HTR-8/SVneo (cell line): ENCODE results near the gene RAB11FIP4.
A peak's percentile ranks its signal among the peaks of the same experiment; 100 is the strongest.
"Not testable (repeated sequence)": the region's sequence is repeated elsewhere in the genome, so short reads cannot be mapped to it uniquely, and the experiment has no call there.

Source experiments
- DNase-seq: peaks from one replicate; pipeline ENCODE4 v3.0.0; 2011; ENCODE audit warnings: low spot score, mixed read lengths; ENCODE audit not compliant: insufficient read length
- FAIRE-seq: peaks from 2 replicates; lab custom pipeline; 2011; peaks lifted over from hg19 to GRCh38; lab: Jason Lieb, UNC

RAB11FIP4 gene, protein sequence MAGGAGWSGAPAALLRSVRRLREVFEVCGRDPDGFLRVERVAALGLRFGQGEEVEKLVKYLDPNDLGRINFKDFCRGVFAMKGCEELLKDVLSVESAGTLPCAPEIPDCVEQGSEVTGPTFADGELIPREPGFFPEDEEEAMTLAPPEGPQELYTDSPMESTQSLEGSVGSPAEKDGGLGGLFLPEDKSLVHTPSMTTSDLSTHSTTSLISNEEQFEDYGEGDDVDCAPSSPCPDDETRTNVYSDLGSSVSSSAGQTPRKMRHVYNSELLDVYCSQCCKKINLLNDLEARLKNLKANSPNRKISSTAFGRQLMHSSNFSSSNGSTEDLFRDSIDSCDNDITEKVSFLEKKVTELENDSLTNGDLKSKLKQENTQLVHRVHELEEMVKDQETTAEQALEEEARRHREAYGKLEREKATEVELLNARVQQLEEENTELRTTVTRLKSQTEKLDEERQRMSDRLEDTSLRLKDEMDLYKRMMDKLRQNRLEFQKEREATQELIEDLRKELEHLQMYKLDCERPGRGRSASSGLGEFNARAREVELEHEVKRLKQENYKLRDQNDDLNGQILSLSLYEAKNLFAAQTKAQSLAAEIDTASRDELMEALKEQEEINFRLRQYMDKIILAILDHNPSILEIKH

DNA sequence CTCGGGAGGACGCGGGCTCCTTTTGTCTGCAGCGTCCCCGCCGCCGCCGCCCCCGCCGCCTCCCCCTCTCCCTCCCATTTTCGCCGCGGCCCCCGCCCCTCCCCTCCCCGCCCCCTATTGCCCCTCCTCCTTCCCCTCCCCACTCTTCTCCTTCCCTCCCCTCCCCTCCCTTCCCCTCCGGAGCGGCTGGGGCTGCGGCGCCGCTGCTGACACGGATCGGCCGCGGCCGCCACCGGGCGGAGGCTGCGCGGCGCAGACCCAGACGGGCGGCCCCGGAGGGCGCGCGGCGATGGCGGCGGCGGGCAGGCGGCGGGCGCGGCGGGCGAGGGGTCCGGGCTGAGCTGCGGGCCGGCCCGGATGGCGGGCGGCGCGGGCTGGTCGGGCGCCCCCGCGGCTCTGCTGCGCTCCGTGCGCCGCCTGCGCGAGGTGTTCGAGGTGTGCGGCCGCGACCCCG, at the start of gene RAB11FIP4:
Gene RAB11FIP4 (plus strand): TSS at position 180 of the 454 bp plus-strand sequence. CDS start 178 bp downstream, at position 358.
- FAIRE-seq (peak; percentile 13), DNase-seq (peak; percentile 57)

DNA sequence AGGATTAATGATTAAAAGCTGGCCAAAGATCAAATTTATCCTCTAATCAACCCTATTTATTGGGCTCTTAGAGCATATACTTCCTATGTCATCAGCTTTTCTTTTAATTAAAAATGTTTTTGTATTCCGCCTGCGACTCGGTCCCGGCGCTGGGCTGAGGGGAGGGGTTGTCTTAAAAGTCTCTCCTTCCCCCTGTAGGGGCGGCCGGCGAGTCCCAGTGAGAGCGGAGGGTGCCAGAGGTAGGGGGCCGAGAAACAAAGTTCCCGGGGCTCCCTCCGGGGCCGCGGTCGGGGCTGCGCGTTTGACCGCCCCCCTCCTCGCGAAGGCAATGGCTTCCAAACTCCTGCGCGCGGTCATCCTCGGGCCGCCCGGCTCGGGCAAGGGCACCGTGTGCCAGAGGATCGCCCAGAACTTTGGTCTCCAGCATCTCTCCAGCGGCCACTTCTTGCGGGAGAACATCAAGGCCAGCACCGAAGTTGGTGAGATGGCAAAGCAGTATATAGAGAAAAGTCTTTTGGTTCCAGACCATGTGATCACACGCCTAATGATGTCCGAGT, 46.2 kb upstream of the RAB11FIP4 start:
- DNase-seq, FAIRE-seq: not testable (repeated sequence)

DNA sequence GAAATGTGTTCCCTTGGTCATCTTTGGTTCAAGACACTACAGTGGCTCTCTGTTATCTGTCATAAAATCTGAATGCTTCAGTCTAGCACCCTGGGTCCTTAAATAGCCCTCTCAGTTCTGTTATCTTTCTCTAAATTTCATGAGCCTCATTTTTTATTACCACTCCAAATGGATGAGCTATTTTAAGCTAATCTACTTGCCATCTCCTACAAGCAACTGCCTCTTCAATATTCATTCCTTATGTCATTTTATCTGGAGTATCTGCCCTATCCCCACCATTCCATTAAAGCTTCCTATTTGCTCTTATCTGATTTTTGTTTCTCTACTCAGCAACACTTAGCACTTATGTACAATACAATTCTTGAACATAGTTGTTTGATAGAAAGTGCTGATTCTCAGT, 42.0 kb upstream of the RAB11FIP4 start:
- DNase-seq, result no peak
- no peak for FAIRE-seq

DNA sequence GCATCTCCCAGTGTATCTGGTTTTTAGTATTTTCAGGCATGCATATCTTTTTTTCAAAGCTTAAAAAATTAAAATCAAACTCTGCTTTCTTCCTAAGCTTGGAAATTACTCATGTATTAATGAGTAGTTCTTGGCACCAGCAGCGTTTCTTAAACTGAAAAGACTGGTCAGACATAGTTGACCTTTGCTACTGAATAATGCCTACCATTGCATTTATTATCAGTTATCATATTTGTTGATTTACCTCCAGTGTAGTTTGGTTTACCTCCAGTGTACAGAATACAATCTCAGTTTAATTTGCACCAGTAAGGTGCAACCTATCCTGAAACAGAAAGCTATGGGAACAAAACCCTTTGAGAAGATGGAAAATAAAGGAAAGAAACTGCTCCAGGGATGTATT, 35.5 kb upstream of the RAB11FIP4 start:
- DNase-seq (no peak), FAIRE-seq (no peak)

DNA sequence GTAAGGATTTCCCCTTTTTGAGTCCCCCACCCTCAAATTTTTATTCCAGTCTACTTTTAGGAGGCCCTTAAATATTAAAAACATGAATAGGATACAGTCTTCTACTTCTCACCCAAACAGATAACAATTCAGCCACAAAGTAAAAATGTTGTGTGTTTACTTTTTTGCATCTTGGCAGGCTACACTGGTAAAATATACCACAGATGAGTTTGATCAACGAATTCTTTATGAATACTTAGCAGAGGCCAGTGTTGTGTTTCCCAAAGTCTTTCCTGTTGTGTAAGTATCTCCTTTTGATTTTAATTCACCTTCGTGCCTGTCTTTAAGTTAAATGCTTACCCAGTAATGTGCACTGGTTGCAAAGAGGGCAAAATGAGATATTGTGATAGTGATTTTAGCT, 34.4 kb upstream of the RAB11FIP4 start:
- DNase-seq, result no peak
- FAIRE-seq, result no peak

DNA sequence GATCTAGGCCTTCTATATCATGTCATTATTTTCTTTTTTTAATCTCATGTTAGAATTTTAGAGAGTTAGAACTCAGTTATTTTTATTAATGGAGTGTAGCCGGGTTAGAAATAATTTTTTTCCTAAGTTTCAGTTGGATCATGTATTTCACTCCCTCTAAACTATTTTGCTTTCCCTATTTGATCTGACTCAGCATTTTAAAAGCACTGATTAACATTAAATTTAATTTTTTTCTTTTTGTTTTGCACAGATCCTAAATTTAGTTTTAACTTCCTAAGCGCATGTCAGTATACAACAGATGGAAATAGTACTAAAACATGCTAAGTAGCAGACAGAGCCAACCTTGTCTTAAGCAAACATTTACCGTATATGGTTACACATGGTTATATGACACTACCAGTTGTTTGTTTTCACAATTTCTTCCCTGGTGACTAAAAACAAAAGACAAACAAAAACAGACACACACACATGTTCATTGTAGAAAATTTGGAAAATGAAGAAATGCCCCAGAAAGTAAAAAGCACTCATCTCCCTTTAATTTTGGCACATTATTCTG, 33.6 kb upstream of the RAB11FIP4 start:
- no peak for FAIRE-seq
- no peak for DNase-seq

DNA sequence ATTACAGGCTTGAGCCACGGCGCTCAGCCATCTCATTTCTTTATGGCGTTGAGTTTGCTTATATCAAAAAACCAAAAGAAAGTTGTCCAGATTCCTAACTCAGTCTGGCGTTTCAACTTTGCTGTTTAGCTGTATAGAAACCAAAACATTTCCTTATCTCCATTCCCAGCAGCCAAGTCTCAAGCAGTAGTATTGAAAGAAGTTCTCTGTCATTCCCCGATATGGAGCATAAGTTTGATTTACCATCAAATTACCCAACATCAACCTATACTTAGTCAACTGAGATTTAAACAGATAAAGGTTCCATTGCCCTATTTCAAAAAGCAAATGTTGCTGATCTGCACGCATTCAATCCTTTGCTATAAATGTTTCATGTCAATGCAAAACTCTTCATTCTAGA, 27.5 kb upstream of the RAB11FIP4 start:
- DNase-seq (no peak), FAIRE-seq (no peak)

DNA sequence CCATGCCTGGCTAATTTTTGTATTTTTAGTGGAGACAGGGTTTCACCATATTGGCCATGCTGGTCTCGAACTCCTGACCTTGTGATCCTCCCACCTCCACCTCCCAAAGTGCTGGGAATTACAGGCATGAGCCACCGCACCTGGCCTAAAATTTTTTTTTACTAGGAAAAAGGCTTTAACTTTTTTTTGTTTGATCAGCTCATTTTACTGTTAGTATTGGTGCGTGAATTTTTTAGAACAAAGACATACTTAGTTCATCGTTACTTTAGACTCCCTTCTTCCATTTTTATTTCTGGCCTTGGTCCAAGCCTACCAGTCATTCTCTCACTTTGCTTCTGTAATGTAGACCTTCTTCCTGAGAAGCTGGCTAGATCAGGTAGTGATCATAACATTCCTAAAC, 25.4 kb upstream of the RAB11FIP4 start:
- FAIRE-seq (no peak), DNase-seq (no peak)

DNA sequence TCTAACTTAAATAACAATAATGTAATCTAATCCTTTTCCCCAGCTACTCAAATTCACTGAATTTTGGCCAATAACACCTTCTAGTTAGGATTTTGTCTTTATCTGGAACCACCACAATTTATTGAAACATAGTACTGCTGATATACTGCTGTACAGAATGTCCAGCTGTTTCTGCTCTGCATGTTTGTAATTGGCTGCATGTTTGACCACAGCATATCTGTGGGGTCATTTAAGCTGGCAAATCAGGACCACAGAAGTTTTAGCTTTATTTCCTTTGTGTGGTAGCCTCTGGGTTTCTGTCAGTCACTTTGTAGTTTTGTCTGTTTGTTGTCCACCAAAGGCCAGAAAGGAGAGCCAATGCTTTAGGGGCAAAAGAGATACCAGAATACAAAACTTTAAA, 22.2 kb upstream of the RAB11FIP4 start:
- no peak for FAIRE-seq

DNA sequence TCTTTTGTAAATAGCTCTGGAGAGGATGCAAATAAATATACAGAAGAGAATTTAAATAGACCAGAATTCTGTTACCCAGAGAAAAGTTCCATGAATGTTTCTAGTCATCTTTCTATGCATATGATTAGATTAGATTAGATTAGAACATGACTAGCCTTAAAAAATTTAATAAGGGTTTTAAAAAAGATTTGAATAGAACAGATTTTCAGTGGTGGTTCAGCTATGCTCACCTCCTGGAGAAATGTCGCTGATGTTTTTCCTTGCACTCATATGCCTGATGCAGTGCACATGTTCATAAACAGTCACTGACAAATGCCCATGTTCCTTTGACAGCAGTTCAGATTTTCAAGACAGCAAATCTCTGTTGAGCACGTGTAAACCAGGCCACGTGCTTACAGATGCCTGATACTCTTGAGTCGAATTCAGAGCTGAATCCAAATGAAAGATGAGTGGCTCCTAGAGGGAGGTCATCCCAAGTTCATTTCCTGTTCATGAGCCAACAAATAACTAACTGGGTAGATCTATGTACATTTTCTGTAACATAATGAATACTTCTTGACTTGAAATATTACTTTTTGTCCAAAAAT, 19.9 kb upstream of the RAB11FIP4 start:
- peak; percentile 93 for FAIRE-seq

More for the DNA sequence above, 22.2 kb upstream of the RAB11FIP4 start:
- no peak for DNase-seq

DNA sequence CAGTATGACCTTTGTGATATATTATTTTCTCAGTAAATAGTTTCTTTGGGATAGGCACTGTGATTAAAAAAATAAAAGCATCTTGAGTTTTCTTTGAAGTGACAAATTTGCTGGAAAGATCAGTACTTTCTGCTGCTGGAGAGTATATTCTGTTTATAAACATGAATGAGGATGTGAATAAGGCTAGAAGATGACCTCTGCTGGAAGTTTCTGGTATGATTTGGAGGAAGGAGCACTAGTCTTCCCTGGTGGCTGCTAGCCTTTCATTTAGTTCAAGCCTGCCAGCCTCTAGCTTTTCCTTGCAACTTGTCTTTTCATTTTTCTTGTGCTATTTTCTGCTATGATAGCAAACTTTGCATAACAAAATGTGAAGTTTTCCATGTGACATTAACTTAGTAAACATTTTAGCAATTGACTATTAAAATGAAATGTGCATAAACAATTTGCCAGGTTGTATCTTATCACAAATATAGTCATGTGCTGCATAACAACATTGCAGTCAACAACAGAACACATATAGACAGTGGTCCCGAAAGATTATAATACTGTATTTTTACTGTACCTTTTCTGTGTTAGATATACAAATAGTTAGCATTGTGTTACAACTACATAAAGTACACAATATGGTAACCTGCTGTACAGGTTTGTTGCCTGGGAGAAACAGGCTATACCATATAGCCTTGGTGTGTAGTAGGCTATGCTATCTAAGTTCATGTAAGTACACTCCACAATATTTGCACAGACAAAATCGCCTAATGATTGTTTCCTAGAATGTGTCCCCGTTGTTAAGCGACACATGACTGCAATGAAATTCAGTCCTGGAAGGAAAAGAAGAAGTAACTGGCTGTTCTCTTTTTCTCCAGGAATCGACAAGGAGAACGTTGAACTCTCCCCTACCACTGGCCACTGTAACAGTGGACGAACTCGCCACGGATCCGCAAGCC, 18.1 kb upstream of the RAB11FIP4 start:
- no peak for FAIRE-seq
- no peak for DNase-seq

More for the DNA sequence above, 19.9 kb upstream of the RAB11FIP4 start:
- DNase-seq, result no peak

DNA sequence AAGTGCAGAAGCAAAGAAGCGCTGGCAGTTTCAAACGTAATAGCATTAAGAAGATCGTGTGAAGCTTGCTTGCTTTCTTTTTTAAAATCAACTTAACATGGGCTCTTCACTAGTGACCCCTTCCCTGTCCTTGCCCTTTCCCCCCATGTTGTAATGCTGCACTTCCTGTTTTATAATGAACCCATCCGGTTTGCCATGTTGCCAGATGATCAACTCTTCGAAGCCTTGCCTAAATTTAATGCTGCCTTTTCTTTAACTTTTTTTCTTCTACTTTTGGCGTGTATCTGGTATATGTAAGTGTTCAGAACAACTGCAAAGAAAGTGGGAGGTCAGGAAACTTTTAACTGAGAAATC, 17.4 kb upstream of the RAB11FIP4 start:
- FAIRE-seq (no peak), DNase-seq (no peak)

DNA sequence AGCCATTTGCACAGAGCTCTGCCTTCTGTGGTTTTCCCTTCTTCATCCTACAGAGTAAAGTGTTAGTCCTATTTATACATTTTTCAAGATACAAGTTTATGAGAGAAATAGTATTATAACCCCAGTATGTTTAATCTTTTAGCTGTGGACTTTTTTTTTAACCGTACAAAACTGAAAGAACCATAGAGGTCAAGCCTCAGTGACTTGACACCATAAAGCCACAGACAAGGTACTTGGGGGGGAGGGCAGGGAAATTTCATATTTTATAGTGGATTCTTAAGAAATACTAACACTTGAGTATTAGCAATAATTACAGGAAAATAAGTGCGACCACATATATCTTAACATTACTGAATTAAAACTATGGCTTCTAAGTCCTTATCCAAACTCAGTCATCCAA, 17.0 kb upstream of the RAB11FIP4 start:
- no peak for FAIRE-seq
- DNase-seq, result no peak

DNA sequence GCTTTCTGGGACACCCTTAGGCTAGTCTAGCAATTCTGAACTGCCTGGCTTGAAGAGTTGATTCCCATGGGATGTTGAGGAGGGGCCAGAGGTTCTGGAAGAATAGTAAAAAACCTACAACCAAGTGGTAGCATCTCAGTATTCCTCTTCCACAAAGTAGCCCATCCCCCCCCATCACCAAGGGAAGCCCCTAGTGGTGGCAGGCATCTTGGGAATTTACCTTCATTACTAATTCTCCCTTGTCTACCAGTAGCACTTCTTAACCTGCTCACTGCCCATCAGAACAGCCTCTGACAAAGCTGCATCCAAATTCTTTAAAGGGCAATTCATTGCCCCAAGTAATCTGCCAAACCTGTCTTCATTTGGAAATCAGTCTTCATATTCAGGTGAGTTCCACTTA, 12.8 kb upstream of the RAB11FIP4 start:
- no peak for FAIRE-seq
- DNase-seq, result no peak

DNA sequence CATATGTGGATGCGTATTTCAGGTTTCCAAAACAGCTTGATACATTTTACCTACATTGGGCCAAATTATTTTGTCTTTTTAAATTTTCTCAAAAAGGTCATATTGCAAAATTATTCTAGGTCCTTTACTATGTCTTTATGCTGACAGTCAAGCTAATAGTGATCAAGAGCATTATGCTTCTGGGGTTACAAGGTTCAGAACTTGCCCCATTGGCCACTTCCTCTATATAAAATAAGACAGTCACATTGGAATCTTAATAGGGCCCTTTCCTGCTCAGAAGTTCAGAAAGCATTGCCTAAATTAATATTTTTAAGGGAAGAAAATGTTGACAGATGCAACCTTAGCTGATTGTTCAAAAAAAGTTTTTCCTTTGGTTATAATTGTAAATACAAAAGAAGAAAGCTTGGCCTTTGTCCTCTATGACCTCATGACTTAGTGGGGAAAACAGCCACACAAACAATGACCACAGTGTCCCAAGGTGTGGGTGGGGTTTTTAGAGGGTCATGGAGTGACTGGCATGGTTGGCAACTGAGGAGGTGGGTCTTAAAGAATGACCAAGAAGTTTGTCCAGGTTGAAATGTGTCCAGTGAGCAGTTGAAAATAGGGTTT, 11.8 kb upstream of the RAB11FIP4 start:
- FAIRE-seq (no peak), DNase-seq (no peak)

DNA sequence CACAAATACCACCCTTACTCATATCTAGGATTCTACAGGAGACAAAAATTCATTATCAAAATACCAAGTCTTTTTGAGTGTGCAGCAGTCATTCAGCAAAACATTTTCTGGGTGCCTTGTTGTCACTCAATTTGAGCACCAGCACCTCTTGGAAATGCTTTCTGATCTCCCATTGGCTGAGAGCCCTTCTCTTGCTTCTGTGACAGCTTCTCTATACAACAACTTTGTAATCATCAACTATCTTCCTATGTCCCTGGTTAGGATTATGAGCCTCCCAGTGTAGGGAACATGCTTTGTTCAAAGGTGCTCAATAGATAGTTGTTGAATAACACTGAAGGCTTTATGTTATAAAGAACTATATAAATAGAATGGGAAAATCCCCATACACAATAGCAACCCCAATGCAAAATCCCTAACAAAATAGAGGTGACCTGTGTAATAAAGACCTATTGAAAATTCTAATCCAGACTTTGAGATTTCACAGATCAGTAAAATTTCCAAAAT, 10.3 kb upstream of the RAB11FIP4 start:
- no peak for DNase-seq
- FAIRE-seq, result no peak

DNA sequence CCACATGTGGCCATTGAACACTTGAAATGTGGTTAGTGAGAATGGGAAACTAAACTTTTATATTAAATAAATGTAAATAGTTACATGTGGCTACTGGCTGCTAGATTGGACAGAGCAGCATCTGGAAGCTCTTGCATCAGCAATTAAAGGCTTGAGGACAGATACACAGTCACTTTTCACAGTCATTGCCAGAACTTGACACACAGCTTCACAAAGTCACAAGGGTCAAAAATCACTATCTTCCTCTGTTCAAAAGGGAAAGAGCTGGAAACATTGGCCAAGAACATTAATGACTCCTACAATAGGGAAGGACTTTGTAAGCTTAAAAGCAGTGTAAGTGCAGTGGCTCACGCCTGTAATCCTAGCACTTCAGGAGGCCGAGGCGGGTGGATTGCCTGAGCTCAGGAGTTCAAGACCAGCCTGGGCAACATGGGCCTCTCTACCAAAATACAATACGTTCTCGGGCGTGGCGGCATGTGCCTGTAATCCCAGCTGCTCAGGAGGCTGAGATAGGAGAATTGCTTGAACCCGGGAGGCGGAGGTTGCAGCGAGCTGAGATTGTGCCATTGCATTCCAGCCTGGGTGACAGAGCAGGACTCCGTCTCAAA, 8.7 kb upstream of the RAB11FIP4 start:
- FAIRE-seq, DNase-seq: not testable (repeated sequence)

DNA sequence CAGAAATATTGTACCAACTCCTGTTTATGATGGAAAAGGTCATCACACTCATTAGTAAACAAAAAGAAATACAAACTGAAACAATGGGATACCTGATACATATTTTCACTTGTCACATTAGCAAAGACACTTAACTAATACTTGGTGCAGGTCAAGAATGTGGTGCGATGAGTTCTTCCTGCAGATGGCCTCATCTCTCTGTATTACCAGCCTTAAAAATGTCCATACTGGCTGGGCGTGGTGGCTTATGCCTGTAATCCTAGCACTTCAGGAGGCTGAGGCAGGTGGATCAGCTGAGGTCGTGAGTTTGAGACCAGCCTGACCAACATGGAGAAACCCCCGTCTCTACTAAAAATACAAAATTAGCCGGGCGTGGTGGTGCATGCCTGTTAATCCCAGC, 8.0 kb upstream of the RAB11FIP4 start:
- FAIRE-seq, result not testable (repeated sequence)

More for the DNA sequence above, 8.0 kb upstream of the RAB11FIP4 start:
- DNase-seq, result not testable (repeated sequence)
